WTC11 (cell line): ENCODE data around the gene FAM193B. TPM values are rescaled to one million over a fixed set of nuclear protein-coding genes. Genes with fewer than 3 reads are reported as not detected.

Experiments used
- ATAC-seq: fragments of 200-7000 bp; cut with Tn5 transposase; 2 replicates; pipeline ENCODE4 v1.10.0; 2021; ENCODE audit warnings: mild to moderate bottlenecking, moderate library complexity
- CTCF ChIA-PET: fragments of 300-600 bp; sonication (Branson Sonifier 250); formaldehyde crosslinking; loops from one replicate; lab custom pipeline; 2021; ENCODE audit warnings: antibody characterized with exemption; lab: Charles Lee
- POLR2A ChIA-PET: fragments of 350-600 bp; sonication (Branson Sonifier 250); formaldehyde crosslinking; loops from one replicate; lab custom pipeline; 2021; ENCODE audit warnings: antibody characterized with exemption; lab: Charles Lee
- DNase-seq: peaks from one replicate; pipeline ENCODE4 v3.0.0; 2021; ENCODE audit warnings: low spot score
- H3K27ac Mint-ChIP-seq: 2 replicates; pipeline ENCODE4 v1.8.0; 2021; ENCODE audit warnings: mixed read lengths
- H3K27me3 Mint-ChIP-seq: 2 replicates; pipeline ENCODE4 v1.8.0; 2021; ENCODE audit warnings: low read depth, mild to moderate bottlenecking, moderate library complexity, mixed read lengths
- H3K36me3 Mint-ChIP-seq: 2 replicates; pipeline ENCODE4 v1.8.0; 2021; ENCODE audit warnings: mixed read lengths
- H3K4me1 Mint-ChIP-seq: 2 replicates; pipeline ENCODE4 v1.8.0; 2022; ENCODE audit warnings: mixed read lengths
- H3K4me3 Mint-ChIP-seq: 2 replicates; pipeline ENCODE4 v1.8.0; 2021; ENCODE audit warnings: mild to moderate bottlenecking, moderate library complexity, mixed read lengths
- H3K9me3 Mint-ChIP-seq: 2 replicates; pipeline ENCODE4 v1.8.0; 2021; ENCODE audit warnings: mixed read lengths
- EMX1 ChIP-seq: fragments of 250-450 bp; sonication (Bioruptor Pico); IDR thresholded peaks from 2 replicates; pipeline ENCODE4 v1.8.0; 2021; ENCODE audit warnings: mild to moderate bottlenecking
- FOXJ3 ChIP-seq: sonication (generic); formaldehyde crosslinking; IDR thresholded peaks from 2 replicates; pipeline ENCODE4 v1.9.0; 2021; ENCODE audit warnings: missing genetic modification reagents, mild to moderate bottlenecking, borderline replicate concordance
- FOXP1 ChIP-seq: sonication (generic); formaldehyde crosslinking; IDR thresholded peaks from 2 replicates; pipeline ENCODE4 v1.8.0; 2022; ENCODE audit warnings: missing genetic modification reagents, mild to moderate bottlenecking, moderate library complexity, borderline replicate concordance
- IRF2 ChIP-seq: sonication (generic); formaldehyde crosslinking; IDR thresholded peaks from 2 replicates; pipeline ENCODE4 v1.8.0; 2022; ENCODE audit warnings: low read depth, missing genetic modification reagents, borderline replicate concordance
- JUN ChIP-seq: sonication (generic); formaldehyde crosslinking; IDR thresholded peaks from 2 replicates; pipeline ENCODE4 v1.8.0; 2023; ENCODE audit warnings: mild to moderate bottlenecking, missing genetic modification reagents
- KAT7 ChIP-seq: sonication (generic); formaldehyde crosslinking; IDR thresholded peaks from 2 replicates; pipeline ENCODE4 v1.8.1; 2023; ENCODE audit warnings: missing genetic modification reagents, mild to moderate bottlenecking, borderline replicate concordance
- MYBL2 ChIP-seq: sonication (generic); formaldehyde crosslinking; IDR thresholded peaks from 2 replicates; pipeline ENCODE4 v1.8.1; 2023; ENCODE audit warnings: mild to moderate bottlenecking, moderate library complexity, missing genetic modification reagents
- NFATC4 ChIP-seq: fragments of 250-450 bp; sonication (Bioruptor Pico); IDR thresholded peaks from 2 replicates; pipeline ENCODE4 v1.9.0; 2021; ENCODE audit warnings: mild to moderate bottlenecking
- NFE2L1 ChIP-seq: sonication (generic); formaldehyde crosslinking; IDR thresholded peaks from 2 replicates; pipeline ENCODE4 v1.8.1; 2023; ENCODE audit warnings: missing genetic modification reagents
- RELA ChIP-seq: sonication (generic); formaldehyde crosslinking; IDR thresholded peaks from 2 replicates; pipeline ENCODE4 v1.8.1; 2022; ENCODE audit warnings: missing genetic modification reagents, mild to moderate bottlenecking, borderline replicate concordance
- SMAD3 ChIP-seq: sonication (generic); formaldehyde crosslinking; IDR thresholded peaks from 2 replicates; pipeline ENCODE4 v1.8.0; 2022; ENCODE audit warnings: missing genetic modification reagents, mild to moderate bottlenecking, borderline replicate concordance
- TCF7 ChIP-seq: sonication (generic); formaldehyde crosslinking; IDR thresholded peaks from 2 replicates; pipeline ENCODE4 v1.8.0; 2022; ENCODE audit warnings: mild to moderate bottlenecking, low read depth, missing genetic modification reagents, moderate library complexity
- ZNF138 ChIP-seq: sonication (generic); formaldehyde crosslinking; conservative IDR thresholded peaks from 2 replicates; pipeline ENCODE4 v1.8.1; 2022; ENCODE audit warnings: mild to moderate bottlenecking, moderate library complexity, missing genetic modification reagents
- ZNF232 ChIP-seq: sonication (generic); formaldehyde crosslinking; IDR thresholded peaks from 2 replicates; pipeline ENCODE4 v1.8.0; 2022; ENCODE audit warnings: mild to moderate bottlenecking, missing genetic modification reagents
- ZNF396 ChIP-seq: fragments of 250-450 bp; sonication (Bioruptor Pico); IDR thresholded peaks from 2 replicates; pipeline ENCODE4 v1.8.0; 2021; ENCODE audit warnings: mild to moderate bottlenecking, moderate library complexity, borderline replicate concordance
- ZNF671 ChIP-seq: fragments of 250-450 bp; sonication (Bioruptor Pico); IDR thresholded peaks from 2 replicates; pipeline ENCODE4 v1.8.0; 2021; ENCODE audit warnings: mild to moderate bottlenecking
- total RNA-seq: library from RNA; stranded (reverse); gene quantifications from 3 replicates; pipeline ENCODE4 v1.2.3, GENCODE V29; 2021
- TF ChIP-seq, protein P1 (sequence below): sonication (generic); formaldehyde crosslinking; IDR thresholded peaks from 2 replicates; pipeline ENCODE4 v1.8.0; 2023; ENCODE audit warnings: mild to moderate bottlenecking, missing genetic modification reagents
- TF ChIP-seq, protein P2 (sequence below): sonication (generic); formaldehyde crosslinking; IDR thresholded peaks from 2 replicates; pipeline ENCODE4 v1.8.1; 2023; ENCODE audit warnings: mild to moderate bottlenecking, moderate library complexity, missing genetic modification reagents
- TF ChIP-seq, protein P3 (sequence below): sonication (generic); formaldehyde crosslinking; IDR thresholded peaks from 2 replicates; pipeline ENCODE4 v1.8.1; 2023; ENCODE audit warnings: mild to moderate bottlenecking, missing genetic modification reagents, borderline replicate concordance
- TF ChIP-seq, protein P4 (sequence below): fragments of 250-450 bp; sonication (Bioruptor Pico); conservative IDR thresholded peaks from 2 replicates; pipeline ENCODE4 v1.9.0; 2021; ENCODE audit warnings: mild to moderate bottlenecking
- TF ChIP-seq, protein P5 (sequence below): fragments of 250-450 bp; sonication (Bioruptor Pico); IDR thresholded peaks from 2 replicates; pipeline ENCODE4 v2.1.2; 2022; ENCODE audit warnings: mild to moderate bottlenecking, moderate library complexity
- TF ChIP-seq, protein P6 (sequence below): sonication (generic); formaldehyde crosslinking; IDR thresholded peaks from 2 replicates; pipeline ENCODE4 v1.8.1; 2022; ENCODE audit warnings: missing genetic modification reagents, borderline replicate concordance

The FAM193B gene
- total RNA-seq, 1 experiment from 2014 or later = 101 TPM

DNA sequence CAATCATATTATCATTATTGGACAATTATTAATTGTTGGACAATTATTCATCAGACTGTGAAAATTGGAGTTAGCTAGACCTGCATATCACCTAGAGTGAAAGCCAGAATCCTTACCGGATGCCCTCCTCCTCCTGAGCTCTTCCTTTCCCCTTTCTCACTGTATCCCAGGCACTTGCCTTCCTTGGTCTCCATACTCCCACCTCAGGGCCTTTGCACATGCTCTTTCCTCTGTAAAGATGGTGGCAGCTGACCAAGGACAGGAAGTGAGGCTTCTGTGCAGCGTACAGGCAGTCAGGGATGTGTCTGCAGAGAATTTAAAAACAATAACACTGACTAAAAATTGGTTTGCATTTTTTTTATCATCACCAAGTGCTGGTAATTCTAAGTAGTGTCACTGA is 15.5 kb upstream of the FAM193B start (continued):
- TF ChIP-seq, protein P1, sequence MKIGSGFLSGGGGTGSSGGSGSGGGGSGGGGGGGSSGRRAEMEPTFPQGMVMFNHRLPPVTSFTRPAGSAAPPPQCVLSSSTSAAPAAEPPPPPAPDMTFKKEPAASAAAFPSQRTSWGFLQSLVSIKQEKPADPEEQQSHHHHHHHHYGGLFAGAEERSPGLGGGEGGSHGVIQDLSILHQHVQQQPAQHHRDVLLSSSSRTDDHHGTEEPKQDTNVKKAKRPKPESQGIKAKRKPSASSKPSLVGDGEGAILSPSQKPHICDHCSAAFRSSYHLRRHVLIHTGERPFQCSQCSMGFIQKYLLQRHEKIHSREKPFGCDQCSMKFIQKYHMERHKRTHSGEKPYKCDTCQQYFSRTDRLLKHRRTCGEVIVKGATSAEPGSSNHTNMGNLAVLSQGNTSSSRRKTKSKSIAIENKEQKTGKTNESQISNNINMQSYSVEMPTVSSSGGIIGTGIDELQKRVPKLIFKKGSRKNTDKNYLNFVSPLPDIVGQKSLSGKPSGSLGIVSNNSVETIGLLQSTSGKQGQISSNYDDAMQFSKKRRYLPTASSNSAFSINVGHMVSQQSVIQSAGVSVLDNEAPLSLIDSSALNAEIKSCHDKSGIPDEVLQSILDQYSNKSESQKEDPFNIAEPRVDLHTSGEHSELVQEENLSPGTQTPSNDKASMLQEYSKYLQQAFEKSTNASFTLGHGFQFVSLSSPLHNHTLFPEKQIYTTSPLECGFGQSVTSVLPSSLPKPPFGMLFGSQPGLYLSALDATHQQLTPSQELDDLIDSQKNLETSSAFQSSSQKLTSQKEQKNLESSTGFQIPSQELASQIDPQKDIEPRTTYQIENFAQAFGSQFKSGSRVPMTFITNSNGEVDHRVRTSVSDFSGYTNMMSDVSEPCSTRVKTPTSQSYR = no peak
- TF ChIP-seq NFE2L1 (CRISPR knock-in tag) (no peak), FOXJ3 (no peak), NFATC4 (CRISPR knock-in tag) (no peak), KAT7 (CRISPR knock-in tag) (no peak), EMX1 (CRISPR knock-in tag) (no peak), JUN (CRISPR knock-in tag) (no peak), SMAD3 (CRISPR knock-in tag) (no peak)
- TF ChIP-seq, protein P2, sequence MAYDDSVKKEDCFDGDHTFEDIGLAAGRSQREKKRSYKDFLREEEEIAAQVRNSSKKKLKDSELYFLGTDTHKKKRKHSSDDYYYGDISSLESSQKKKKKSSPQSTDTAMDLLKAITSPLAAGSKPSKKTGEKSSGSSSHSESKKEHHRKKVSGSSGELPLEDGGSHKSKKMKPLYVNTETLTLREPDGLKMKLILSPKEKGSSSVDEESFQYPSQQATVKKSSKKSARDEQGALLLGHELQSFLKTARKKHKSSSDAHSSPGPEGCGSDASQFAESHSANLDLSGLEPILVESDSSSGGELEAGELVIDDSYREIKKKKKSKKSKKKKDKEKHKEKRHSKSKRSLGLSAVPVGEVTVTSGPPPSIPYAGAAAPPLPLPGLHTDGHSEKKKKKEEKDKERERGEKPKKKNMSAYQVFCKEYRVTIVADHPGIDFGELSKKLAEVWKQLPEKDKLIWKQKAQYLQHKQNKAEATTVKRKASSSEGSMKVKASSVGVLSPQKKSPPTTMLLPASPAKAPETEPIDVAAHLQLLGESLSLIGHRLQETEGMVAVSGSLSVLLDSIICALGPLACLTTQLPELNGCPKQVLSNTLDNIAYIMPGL (CRISPR knock-in tag) = no peak
- TF ChIP-seq, protein P3, sequence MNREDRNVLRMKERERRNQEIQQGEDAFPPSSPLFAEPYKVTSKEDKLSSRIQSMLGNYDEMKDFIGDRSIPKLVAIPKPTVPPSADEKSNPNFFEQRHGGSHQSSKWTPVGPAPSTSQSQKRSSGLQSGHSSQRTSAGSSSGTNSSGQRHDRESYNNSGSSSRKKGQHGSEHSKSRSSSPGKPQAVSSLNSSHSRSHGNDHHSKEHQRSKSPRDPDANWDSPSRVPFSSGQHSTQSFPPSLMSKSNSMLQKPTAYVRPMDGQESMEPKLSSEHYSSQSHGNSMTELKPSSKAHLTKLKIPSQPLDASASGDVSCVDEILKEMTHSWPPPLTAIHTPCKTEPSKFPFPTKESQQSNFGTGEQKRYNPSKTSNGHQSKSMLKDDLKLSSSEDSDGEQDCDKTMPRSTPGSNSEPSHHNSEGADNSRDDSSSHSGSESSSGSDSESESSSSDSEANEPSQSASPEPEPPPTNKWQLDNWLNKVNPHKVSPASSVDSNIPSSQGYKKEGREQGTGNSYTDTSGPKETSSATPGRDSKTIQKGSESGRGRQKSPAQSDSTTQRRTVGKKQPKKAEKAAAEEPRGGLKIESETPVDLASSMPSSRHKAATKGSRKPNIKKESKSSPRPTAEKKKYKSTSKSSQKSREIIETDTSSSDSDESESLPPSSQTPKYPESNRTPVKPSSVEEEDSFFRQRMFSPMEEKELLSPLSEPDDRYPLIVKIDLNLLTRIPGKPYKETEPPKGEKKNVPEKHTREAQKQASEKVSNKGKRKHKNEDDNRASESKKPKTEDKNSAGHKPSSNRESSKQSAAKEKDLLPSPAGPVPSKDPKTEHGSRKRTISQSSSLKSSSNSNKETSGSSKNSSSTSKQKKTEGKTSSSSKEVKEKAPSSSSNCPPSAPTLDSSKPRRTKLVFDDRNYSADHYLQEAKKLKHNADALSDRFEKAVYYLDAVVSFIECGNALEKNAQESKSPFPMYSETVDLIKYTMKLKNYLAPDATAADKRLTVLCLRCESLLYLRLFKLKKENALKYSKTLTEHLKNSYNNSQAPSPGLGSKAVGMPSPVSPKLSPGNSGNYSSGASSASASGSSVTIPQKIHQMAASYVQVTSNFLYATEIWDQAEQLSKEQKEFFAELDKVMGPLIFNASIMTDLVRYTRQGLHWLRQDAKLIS = no peak
- TF ChIP-seq, protein P4, sequence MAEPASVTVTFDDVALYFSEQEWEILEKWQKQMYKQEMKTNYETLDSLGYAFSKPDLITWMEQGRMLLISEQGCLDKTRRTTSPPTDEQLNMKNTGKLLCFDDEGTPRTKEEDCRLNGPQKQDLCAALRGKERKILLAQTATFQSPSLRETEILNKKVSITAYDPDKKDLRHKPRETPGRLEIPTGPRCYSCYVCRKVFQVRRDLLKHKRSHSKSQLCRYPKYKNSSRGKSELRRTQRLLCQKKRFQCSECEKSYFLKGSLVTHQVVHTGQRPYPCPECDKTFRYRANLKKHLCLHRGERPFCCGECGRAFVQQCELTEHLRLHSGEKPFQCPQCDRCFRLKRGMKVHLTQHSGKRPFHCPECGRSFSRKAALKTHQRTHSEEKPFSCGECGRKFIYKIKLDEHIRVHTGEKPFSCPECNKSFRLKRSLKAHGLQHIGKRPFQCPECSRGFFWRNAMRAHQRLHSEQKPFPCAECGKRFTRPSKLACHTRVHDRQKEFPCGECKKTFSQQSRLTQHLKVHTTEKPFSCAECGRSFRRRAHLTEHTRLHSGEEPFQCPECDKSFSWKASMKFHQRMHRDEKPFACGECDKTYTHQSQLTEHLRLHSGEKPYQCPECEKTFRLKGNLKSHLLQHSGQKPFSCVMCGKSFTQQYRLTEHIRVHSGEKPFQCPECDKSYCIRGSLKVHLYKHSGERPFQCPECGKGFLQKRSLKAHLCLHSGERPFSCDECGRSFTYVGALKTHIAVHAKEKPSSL (CRISPR knock-in tag) = no peak

DNA sequence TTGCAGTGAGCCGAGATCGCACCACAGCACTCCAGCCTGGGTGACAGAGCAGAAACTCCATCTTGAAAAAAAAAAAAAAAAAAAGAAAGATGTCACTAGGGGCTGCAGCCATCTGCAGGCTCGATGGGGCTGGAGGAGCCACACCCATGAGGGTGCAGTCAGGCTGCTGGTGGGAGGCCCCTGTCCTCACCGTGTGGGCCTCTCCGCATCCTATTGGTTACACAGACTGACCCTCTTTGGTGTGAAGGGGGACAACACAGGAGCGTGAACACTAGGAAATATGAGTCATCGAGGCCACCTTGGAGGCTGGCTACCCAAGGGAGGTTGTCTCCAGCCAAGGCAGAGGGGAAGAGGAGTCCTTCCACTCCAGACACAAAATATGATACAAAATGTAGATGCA is 14.0 kb upstream of the FAM193B start:
- TF ChIP-seq ZNF138 (no peak), TCF7 (CRISPR knock-in tag) (no peak), MYBL2 (CRISPR knock-in tag) (no peak), FOXP1 (CRISPR knock-in tag) (no peak), ZNF396 (CRISPR knock-in tag) (no peak), ZNF232 (CRISPR knock-in tag) (no peak), IRF2 (no peak), ZNF671 (no peak), RELA (CRISPR knock-in tag) (no peak)
- TF ChIP-seq, protein P5, sequence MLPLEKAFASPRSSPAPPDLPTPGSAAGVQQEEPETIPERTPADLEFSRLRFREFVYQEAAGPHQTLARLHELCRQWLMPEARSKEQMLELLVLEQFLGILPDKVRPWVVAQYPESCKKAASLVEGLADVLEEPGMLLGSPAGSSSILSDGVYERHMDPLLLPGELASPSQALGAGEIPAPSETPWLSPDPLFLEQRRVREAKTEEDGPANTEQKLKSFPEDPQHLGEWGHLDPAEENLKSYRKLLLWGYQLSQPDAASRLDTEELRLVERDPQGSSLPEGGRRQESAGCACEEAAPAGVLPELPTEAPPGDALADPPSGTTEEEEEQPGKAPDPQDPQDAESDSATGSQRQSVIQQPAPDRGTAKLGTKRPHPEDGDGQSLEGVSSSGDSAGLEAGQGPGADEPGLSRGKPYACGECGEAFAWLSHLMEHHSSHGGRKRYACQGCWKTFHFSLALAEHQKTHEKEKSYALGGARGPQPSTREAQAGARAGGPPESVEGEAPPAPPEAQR (CRISPR knock-in tag) = no peak
- TF ChIP-seq, protein P6, sequence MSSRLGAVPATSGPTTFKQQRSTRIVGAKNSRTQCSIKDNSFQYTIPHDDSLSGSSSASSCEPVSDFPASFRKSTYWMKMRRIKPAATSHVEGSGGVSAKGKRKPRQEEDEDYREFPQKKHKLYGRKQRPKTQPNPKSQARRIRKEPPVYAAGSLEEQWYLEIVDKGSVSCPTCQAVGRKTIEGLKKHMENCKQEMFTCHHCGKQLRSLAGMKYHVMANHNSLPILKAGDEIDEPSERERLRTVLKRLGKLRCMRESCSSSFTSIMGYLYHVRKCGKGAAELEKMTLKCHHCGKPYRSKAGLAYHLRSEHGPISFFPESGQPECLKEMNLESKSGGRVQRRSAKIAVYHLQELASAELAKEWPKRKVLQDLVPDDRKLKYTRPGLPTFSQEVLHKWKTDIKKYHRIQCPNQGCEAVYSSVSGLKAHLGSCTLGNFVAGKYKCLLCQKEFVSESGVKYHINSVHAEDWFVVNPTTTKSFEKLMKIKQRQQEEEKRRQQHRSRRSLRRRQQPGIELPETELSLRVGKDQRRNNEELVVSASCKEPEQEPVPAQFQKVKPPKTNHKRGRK (CRISPR knock-in tag) = no peak
- H3K4me1 Mint-ChIP-seq = peaks cover 2% of the 10 kb centered on the region; the same call in 1 of the 2 replicates
- H3K4me3 Mint-ChIP-seq = no peak overlapping the region
- H3K36me3 Mint-ChIP-seq = no peaks in the 10 kb centered on the region
- peaks cover 4% of the 10 kb centered on the region; the same call in 1 of the 2 replicates for H3K9me3 Mint-ChIP-seq
- H3K27ac Mint-ChIP-seq = no peak overlapping the region
- CTCF ChIA-PET = no interaction called here
- peaks cover 37% of the 10 kb centered on the region for H3K27me3 Mint-ChIP-seq
- peak; percentile 46; the same call in 1 of the 2 replicates for ATAC-seq
- POLR2A ChIA-PET = no interaction called here
- DNase-seq = no peak
